Stimulated activated CD4-positive, alpha-beta T cell treated with anti-CD3 and anti-CD28 coated beads, Interleukin-12 subunit alpha, Interleukin-12 subunit beta, amount 100 ng/mL, for 48 hours (primary cell): ENCODE results near the gene SLC38A1.

Experiments
- DNase-seq, 3 donors: peaks; one replicate each; pipeline ENCODE4 v3.0.0-alpha.2; 2020; ENCODE audit warnings: low read depth in 2 of 3, low spot score in 1 of 3

SLC38A1 gene

GRCh38 chr12:46234000-46234399 lies 34.8 kb downstream of the SLC38A1 start:
- DNase-seq, result no peak

- DNase-seq, result no peak
These were observed 35.4 kb downstream of the SLC38A1 start for GRCh38 chr12:46233423-46233822.

GRCh38 chr12:46230983-46231382 lies 37.9 kb downstream of the SLC38A1 start:
- no peak for DNase-seq

- no peak for DNase-seq
These were observed 38.5 kb downstream of the SLC38A1 start for GRCh38 chr12:46230306-46230705.

GRCh38 chr12:46227616-46228015 lies 41.2 kb downstream of the SLC38A1 start:
- DNase-seq, result no peak

GRCh38 chr12:46224386-46224785 lies 44.5 kb downstream of the SLC38A1 start:
- DNase-seq, result no peak

GRCh38 chr12:46223047-46223446 lies 45.8 kb downstream of the SLC38A1 start:
- DNase-seq, result no peak

- no peak for DNase-seq
These were observed 46.2 kb downstream of the SLC38A1 start for GRCh38 chr12:46222636-46223035.

GRCh38 chr12:46221255-46222128 lies 47.4 kb downstream of the SLC38A1 start:
- DNase-seq, result no peak

- peak in 2 of 3 donors; percentile 47 to 50 for DNase-seq
These were observed 48.8 kb downstream of the SLC38A1 start for GRCh38 chr12:46219877-46220655.

GRCh38 chr12:46219132-46219876 lies 49.5 kb downstream of the SLC38A1 start:
- no peak for DNase-seq

GRCh38 chr12:46218322-46219095 lies 50.3 kb downstream of the SLC38A1 start:
- no peak for DNase-seq

GRCh38 chr12:46217541-46218321 lies 51.1 kb downstream of the SLC38A1 start:
- peak in 1 of 3 donors; percentile 35 for DNase-seq

GRCh38 chr12:46214668-46215436 lies 54.0 kb downstream of the SLC38A1 start:
- DNase-seq, result peak in 2 of 3 donors; percentile 65 to 80

GRCh38 chr12:46212108-46212982 lies 56.5 kb downstream of the SLC38A1 start:
- no peak for DNase-seq

- DNase-seq, result no peak
These were observed 57.9 kb downstream of the SLC38A1 start for GRCh38 chr12:46210873-46211439.

- peak in 2 of 3 donors; percentile 55 to 66 for DNase-seq
These were observed 58.6 kb downstream of the SLC38A1 start for GRCh38 chr12:46209914-46210872.
